Glutamatergic neuron (in vitro differentiated cells): Measurements from ENCODE around the gene ADAM23. TPM values are rescaled to one million over a fixed set of nuclear protein-coding genes. Genes with fewer than 3 reads are reported as not detected.

ENCODE experiments used
- DNase-seq: peaks from one replicate; pipeline ENCODE4 v3.0.0; 2022
- H3K27ac Mint-ChIP-seq: one replicate; pipeline ENCODE4 v1.8.0; 2020; ENCODE audit warnings: mild to moderate bottlenecking, mixed read lengths, inconsistent platforms; ENCODE audit not compliant: unreplicated experiment
- H3K27me3 Mint-ChIP-seq: one replicate; pipeline ENCODE4 v1.8.0; 2020; ENCODE audit warnings: mild to moderate bottlenecking, moderate library complexity, mixed read lengths, inconsistent platforms; ENCODE audit not compliant: unreplicated experiment
- H3K36me3 Mint-ChIP-seq: one replicate; pipeline ENCODE4 v1.8.0; 2020; ENCODE audit warnings: mild to moderate bottlenecking, mixed read lengths, inconsistent platforms; ENCODE audit not compliant: unreplicated experiment
- H3K4me1 Mint-ChIP-seq: one replicate; pipeline ENCODE4 v1.8.0; 2020; ENCODE audit warnings: mild to moderate bottlenecking, low read depth, mixed read lengths, inconsistent platforms; ENCODE audit not compliant: unreplicated experiment
- H3K4me3 Mint-ChIP-seq: one replicate; pipeline ENCODE4 v1.8.0; 2020; ENCODE audit warnings: mild to moderate bottlenecking, mixed read lengths, inconsistent platforms; ENCODE audit not compliant: unreplicated experiment
- H3K9me3 Mint-ChIP-seq: one replicate; pipeline ENCODE4 v1.8.0; 2020; ENCODE audit warnings: mild to moderate bottlenecking, moderate library complexity, mixed read lengths, inconsistent platforms; ENCODE audit not compliant: unreplicated experiment
- total RNA-seq: library from RNA; stranded (reverse); fragmentation: NEBNext Ultra II Directional; extraction: Animal tissue kit (Norgen Biotek cat#: 25700); gene quantifications from one replicate; pipeline ENCODE4 v1.2.1, GENCODE V29; 2021; ENCODE audit not compliant: unreplicated experiment
- TF ChIP-seq, protein P1 (sequence below): fragments of 200-600 bp; sonication (generic); IDR thresholded peaks from one replicate; pipeline ENCODE4 v1.5.0; 2021; ENCODE audit not compliant: partially characterized antibody, unreplicated experiment

The ADAM23 gene
- total RNA-seq, 1 donor from 2014 or later, result 16.4 TPM

DNA sequence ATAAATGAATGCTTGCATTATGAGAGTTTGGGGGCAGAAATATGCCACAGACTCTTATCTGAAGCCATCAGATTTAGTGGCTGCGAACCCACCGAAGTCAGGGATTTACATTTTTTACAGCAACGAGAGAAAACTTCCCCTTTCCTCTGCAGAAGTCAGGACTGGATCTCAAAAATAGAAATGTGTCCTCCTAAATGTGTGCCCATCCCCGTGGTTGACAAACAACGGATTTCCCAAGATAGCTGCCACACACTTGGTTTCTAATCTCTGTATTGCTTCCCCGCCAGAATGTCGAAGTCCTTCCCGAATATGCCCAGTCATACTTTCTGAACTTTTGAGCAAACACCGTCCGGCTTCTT lies 879 bp upstream of the ADAM23 start:
- peaks cover 7% of the 10 kb centered on the region for H3K9me3 Mint-ChIP-seq
- peaks cover 7% of the 10 kb centered on the region for H3K4me1 Mint-ChIP-seq
- H3K36me3 Mint-ChIP-seq, result no peaks in the 10 kb centered on the region
- TF ChIP-seq, protein P1, sequence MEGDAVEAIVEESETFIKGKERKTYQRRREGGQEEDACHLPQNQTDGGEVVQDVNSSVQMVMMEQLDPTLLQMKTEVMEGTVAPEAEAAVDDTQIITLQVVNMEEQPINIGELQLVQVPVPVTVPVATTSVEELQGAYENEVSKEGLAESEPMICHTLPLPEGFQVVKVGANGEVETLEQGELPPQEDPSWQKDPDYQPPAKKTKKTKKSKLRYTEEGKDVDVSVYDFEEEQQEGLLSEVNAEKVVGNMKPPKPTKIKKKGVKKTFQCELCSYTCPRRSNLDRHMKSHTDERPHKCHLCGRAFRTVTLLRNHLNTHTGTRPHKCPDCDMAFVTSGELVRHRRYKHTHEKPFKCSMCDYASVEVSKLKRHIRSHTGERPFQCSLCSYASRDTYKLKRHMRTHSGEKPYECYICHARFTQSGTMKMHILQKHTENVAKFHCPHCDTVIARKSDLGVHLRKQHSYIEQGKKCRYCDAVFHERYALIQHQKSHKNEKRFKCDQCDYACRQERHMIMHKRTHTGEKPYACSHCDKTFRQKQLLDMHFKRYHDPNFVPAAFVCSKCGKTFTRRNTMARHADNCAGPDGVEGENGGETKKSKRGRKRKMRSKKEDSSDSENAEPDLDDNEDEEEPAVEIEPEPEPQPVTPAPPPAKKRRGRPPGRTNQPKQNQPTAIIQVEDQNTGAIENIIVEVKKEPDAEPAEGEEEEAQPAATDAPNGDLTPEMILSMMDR, result no peak
- peak overlapping the region; percentile 99 for H3K4me3 Mint-ChIP-seq
- peaks cover 4% of the 10 kb centered on the region for H3K27me3 Mint-ChIP-seq
- peak overlapping the region; percentile 84 for H3K27ac Mint-ChIP-seq
- no peak for DNase-seq

DNA sequence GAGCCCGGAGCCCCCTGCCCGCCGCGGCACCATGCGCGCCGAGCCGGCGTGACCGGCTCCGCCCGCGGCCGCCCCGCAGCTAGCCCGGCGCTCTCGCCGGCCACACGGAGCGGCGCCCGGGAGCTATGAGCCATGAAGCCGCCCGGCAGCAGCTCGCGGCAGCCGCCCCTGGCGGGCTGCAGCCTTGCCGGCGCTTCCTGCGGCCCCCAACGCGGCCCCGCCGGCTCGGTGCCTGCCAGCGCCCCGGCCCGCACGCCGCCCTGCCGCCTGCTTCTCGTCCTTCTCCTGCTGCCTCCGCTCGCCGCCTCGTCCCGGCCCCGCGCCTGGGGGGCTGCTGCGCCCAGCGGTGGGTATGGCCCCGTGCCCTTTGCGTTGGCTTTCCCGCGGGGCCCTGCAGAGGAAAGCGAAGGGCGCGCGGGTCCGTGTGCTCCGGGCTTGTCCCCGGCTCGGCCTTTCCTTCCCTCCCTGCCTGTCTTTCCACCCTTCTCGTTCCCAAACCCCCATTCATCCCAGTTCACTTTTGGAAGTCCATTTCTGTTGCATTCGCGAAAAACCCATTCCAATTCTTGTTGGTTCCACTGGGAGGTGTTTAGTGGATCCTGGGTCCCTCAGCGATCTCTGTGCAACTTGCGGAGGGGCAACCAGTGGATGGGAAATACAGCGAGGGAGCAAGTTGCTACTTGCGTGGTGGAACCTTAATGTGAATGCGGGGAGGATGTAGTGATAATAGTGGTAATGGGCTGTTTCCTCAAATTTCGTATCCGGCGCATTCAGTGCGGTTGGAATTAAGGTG lies 599 bp downstream of the ADAM23 start:
- Mint-ChIP-seq H3K27ac (peak overlapping the region; percentile 65), H3K4me3 (peak overlapping the region; percentile 99), H3K36me3 (no peaks in the 10 kb centered on the region), H3K27me3 (peaks cover 4% of the 10 kb centered on the region), H3K4me1 (peaks cover 7% of the 10 kb centered on the region), H3K9me3 (peaks cover 7% of the 10 kb centered on the region)
- peak; percentile 69 for DNase-seq
- TF ChIP-seq, protein P1, result no peak

DNA sequence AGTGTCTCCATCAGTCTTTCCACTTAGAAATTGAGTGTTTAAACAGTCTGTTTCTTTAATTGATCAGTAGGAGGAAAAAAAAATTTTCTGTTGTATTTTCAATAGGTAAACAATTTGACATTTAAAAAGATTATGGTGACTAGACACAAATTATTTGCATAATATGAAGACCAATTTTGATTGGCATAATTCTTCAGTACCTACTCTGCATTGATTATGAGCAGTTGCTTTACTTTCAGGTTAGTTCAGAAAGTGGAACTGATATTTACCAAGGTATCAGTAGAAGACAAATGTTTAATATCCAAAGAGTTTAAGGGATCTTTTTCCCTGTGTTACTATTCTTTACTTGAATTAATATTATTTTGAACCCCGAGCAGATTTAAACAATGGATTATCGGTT lies 2.6 kb downstream of the ADAM23 start:
- Mint-ChIP-seq H3K27me3 (peaks cover 4% of the 10 kb centered on the region), H3K4me3 (peak overlapping the region; percentile 40), H3K4me1 (peaks cover 7% of the 10 kb centered on the region), H3K36me3 (no peaks in the 10 kb centered on the region), H3K9me3 (peaks cover 7% of the 10 kb centered on the region), H3K27ac (no peak overlapping the region)
- TF ChIP-seq, protein P1, result no peak
- no peak for DNase-seq

DNA sequence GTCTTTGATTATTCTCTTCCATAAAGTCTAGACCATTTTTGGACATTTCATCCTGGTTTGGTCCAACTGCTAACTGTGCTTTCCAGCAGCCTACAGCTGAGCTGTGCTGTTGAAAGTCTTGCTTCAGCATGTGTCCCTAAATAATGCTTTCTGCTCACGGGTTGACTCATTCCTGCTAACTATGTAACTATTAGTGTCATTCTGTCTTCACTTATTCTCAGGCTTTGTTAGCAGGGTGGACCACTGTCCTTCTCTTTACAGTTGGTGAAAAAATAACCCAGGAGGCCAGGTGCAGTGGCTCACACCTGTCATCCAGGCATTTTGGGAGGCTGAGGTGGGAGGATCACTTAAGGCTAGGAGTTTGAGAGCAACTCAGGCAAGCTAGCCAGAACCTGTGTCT lies 8.9 kb downstream of the ADAM23 start:
- no peak overlapping the region for H3K27ac Mint-ChIP-seq
- TF ChIP-seq, protein P1, result no peak
- H3K9me3 Mint-ChIP-seq, result no peaks in the 10 kb centered on the region
- H3K27me3 Mint-ChIP-seq, result no peaks in the 10 kb centered on the region
- H3K4me3 Mint-ChIP-seq, result no peak overlapping the region
- DNase-seq, result no peak
- peaks cover 5% of the 10 kb centered on the region for H3K36me3 Mint-ChIP-seq
- no peaks in the 10 kb centered on the region for H3K4me1 Mint-ChIP-seq

DNA sequence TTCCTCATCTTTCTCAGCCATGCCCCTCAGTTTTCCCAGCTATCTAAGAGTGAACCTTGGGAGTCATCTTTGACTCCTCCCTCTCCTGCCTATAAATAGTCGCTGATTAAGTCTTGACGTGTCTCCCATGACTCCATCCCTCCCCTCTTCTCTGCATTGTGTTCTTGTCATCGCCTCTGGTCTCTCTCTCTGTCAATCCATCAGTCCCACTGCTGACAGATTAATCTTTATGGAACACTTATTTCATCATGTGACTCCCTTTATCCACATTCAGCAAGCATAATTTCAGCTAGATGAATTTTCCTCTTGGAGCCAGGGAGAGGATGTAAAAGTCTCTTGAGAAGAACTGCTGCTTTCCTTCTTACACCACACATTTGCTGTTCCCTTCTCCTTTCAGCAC lies 9.4 kb downstream of the ADAM23 start:
- H3K4me1 Mint-ChIP-seq, result no peaks in the 10 kb centered on the region
- TF ChIP-seq, protein P1, result no peak
- peaks cover 5% of the 10 kb centered on the region for H3K36me3 Mint-ChIP-seq
- no peak overlapping the region for H3K4me3 Mint-ChIP-seq
- H3K9me3 Mint-ChIP-seq, result no peaks in the 10 kb centered on the region
- H3K27me3 Mint-ChIP-seq, result no peaks in the 10 kb centered on the region
- H3K27ac Mint-ChIP-seq, result no peak overlapping the region
- no peak for DNase-seq
